HEK293 (cell line): Measurements from ENCODE around the gene MRPS10.

ENCODE experiments used
- CTCF ChIP-seq: fragments of 450-650 bp; formaldehyde crosslinking; IDR thresholded peaks from 2 replicates; pipeline ENCODE4 v1.5.1; 2016; ENCODE audit warnings: missing biosample characterization, missing genetic modification characterization
- FEZF1 ChIP-seq: fragments of 450-650 bp; formaldehyde crosslinking; IDR thresholded peaks from 2 replicates; pipeline ENCODE4 v1.5.1; 2016; ENCODE audit warnings: missing biosample characterization, missing genetic modification characterization
- TCF7L2 ChIP-seq: IDR thresholded peaks from 2 replicates; pipeline ENCODE4 v1.6.1; 2011; ENCODE audit warnings: low read depth, mild to moderate bottlenecking, inconsistent platforms, low read length, moderate library complexity, borderline replicate concordance
- YY1 ChIP-seq: fragments of 450-650 bp; formaldehyde crosslinking; IDR thresholded peaks from 2 replicates; pipeline ENCODE4 v1.5.1; 2018; ENCODE audit warnings: missing biosample characterization, missing genetic modification characterization
- ZNF335 ChIP-seq: fragments of 450-650 bp; formaldehyde crosslinking; conservative IDR thresholded peaks from 2 replicates; pipeline ENCODE4 v1.5.1; 2016; ENCODE audit warnings: missing biosample characterization, missing genetic modification characterization
- ZNF423 ChIP-seq: fragments of 450-650 bp; formaldehyde crosslinking; IDR thresholded peaks from 2 replicates; pipeline ENCODE4 v1.5.1; 2016; ENCODE audit warnings: missing biosample characterization, missing genetic modification characterization

- no peak for TF ChIP-seq TCF7L2
- no peak for TF ChIP-seq FEZF1 (tag by site-specific recombination)
- peak; percentile 91 for TF ChIP-seq YY1 (tag by site-specific recombination)
- TF ChIP-seq ZNF423 (tag by site-specific recombination), result no peak
- TF ChIP-seq CTCF (tag by site-specific recombination), result no peak
- peak; percentile 94 for TF ChIP-seq ZNF335 (tag by site-specific recombination)
Observed at GRCh38 chr6:42217519-42218367, at the start of gene MRPS10.
